Astrocyte (in vitro differentiated cells and primary cell): ENCODE results near the gene THRAP3. TPM values are rescaled to one million over a fixed set of nuclear protein-coding genes. Genes with fewer than 3 reads are reported as not detected.

Experiments
- DNase-seq: peaks from one replicate; pipeline ENCODE4 v3.0.0-alpha.2; 2010; ENCODE audit warnings: low read depth
- FAIRE-seq: peaks from 2 replicates; lab custom pipeline; 2011; peaks lifted over from hg19 to GRCh38; lab: Jason Lieb, UNC
- H2AFZ ChIP-seq: 2 replicates; pipeline ENCODE4 v1.6.0; 2012; ENCODE audit warnings: low read depth, low read length, inconsistent platforms
- H3K27ac ChIP-seq: 2 replicates; pipeline ENCODE4 v1.5.1; 2011; ENCODE audit warnings: low read depth, low read length, inconsistent platforms
- H3K27me3 ChIP-seq: 2 replicates; pipeline ENCODE4 v1.6.0; 2011; ENCODE audit warnings: low read length, inconsistent platforms; ENCODE audit not compliant: insufficient read depth
- H3K36me3 ChIP-seq: 2 replicates; pipeline ENCODE4 v1.5.1; 2011; ENCODE audit warnings: low read length, inconsistent platforms; ENCODE audit not compliant: insufficient read depth
- H3K4me1 ChIP-seq: 2 replicates; pipeline ENCODE4 v1.5.1; 2011; ENCODE audit warnings: low read length, inconsistent platforms; ENCODE audit not compliant: insufficient read depth
- H3K4me2 ChIP-seq: 2 replicates; pipeline ENCODE4 v1.6.0; 2012; ENCODE audit warnings: low read length, inconsistent platforms
- H3K4me3 ChIP-seq: 2 replicates; pipeline ENCODE4 v1.5.1; 2011; ENCODE audit warnings: low read depth, mild to moderate bottlenecking, low read length, inconsistent platforms; ENCODE audit not compliant: insufficient read depth
- H3K79me2 ChIP-seq: 2 replicates; pipeline ENCODE4 v1.6.0; 2012; ENCODE audit warnings: mild to moderate bottlenecking, low read length, inconsistent platforms; ENCODE audit not compliant: insufficient read depth
- H3K9ac ChIP-seq: 2 replicates; pipeline ENCODE4 v1.6.0; 2012; ENCODE audit warnings: mild to moderate bottlenecking, low read length, inconsistent platforms
- H3K9me3 ChIP-seq: 2 replicates; pipeline ENCODE4 v1.5.1; 2012; ENCODE audit warnings: low read depth, mild to moderate bottlenecking, low read length, inconsistent platforms; ENCODE audit not compliant: insufficient read depth
- H4K20me1 ChIP-seq: 2 replicates; pipeline ENCODE4 v1.6.0; 2012; ENCODE audit warnings: low read length, inconsistent platforms; ENCODE audit not compliant: insufficient read depth
- H3K27ac Mint-ChIP-seq: one replicate; pipeline ENCODE4 v1.8.0; 2021; ENCODE audit warnings: mild to moderate bottlenecking, mixed read lengths; ENCODE audit not compliant: unreplicated experiment
- H3K27me3 Mint-ChIP-seq: one replicate; pipeline ENCODE4 v1.8.0; 2021; ENCODE audit warnings: low read depth, mixed read lengths; ENCODE audit not compliant: unreplicated experiment
- H3K36me3 Mint-ChIP-seq: one replicate; pipeline ENCODE4 v1.8.0; 2021; ENCODE audit warnings: low read depth, mixed read lengths; ENCODE audit not compliant: unreplicated experiment
- H3K4me1 Mint-ChIP-seq: one replicate; pipeline ENCODE4 v1.8.0; 2021; ENCODE audit warnings: low read depth, mixed read lengths; ENCODE audit not compliant: unreplicated experiment
- H3K4me3 Mint-ChIP-seq: one replicate; pipeline ENCODE4 v1.8.0; 2021; ENCODE audit warnings: mild to moderate bottlenecking, moderate library complexity, mixed read lengths; ENCODE audit not compliant: unreplicated experiment
- H3K9me3 Mint-ChIP-seq: one replicate; pipeline ENCODE4 v1.8.0; 2021; ENCODE audit warnings: mild to moderate bottlenecking, mixed read lengths; ENCODE audit not compliant: unreplicated experiment
- CTCF ChIP-seq: IDR thresholded peaks from 2 replicates; pipeline ENCODE4 v1.5.1; 2011; ENCODE audit warnings: low read depth, mild to moderate bottlenecking, inconsistent platforms, low read length, moderate library complexity; ENCODE audit not compliant: insufficient read depth
- EZH2 ChIP-seq: IDR thresholded peaks from 2 replicates; pipeline ENCODE4 v1.6.1; 2012; ENCODE audit warnings: mild to moderate bottlenecking, low read length, inconsistent platforms; ENCODE audit not compliant: insufficient read depth
- total RNA-seq: library from RNA; stranded (reverse); gene quantifications from 2 replicates; pipeline ENCODE4 v1.2.1, GENCODE V29; 2021

Gene THRAP3
- total RNA-seq, 1 donor from 2014 or later = 109 TPM

GRCh38 chr1:36320767-36321118 is 96.5 kb downstream of the THRAP3 start:
- H3K9me3 Mint-ChIP-seq = peaks cover 2% of the 10 kb centered on the region
- H2AFZ ChIP-seq = no peak overlapping the region
- H3K36me3 ChIP-seq = no peaks in the 10 kb centered on the region
- peak overlapping the region; percentile 4 for H3K27ac Mint-ChIP-seq
- peaks cover 11% of the 10 kb centered on the region for H3K4me1 Mint-ChIP-seq
- peaks cover 31% of the 10 kb centered on the region for H3K4me1 ChIP-seq
- H3K79me2 ChIP-seq = peaks cover 23% of the 10 kb centered on the region
- peak overlapping the region; percentile 95 for H3K4me2 ChIP-seq
- peaks cover 12% of the 10 kb centered on the region for H3K36me3 Mint-ChIP-seq
- H3K9me3 ChIP-seq = no peaks in the 10 kb centered on the region
- H3K27ac ChIP-seq = peak overlapping the region; percentile 56
- DNase-seq (no peak), FAIRE-seq (no peak)
- peak overlapping the region; percentile 87 for H3K9ac ChIP-seq
- H3K27me3 ChIP-seq = no peaks in the 10 kb centered on the region
- peaks cover 9% of the 10 kb centered on the region for H4K20me1 ChIP-seq
- peak overlapping the region; percentile 1 for H3K4me3 ChIP-seq
- H3K4me3 Mint-ChIP-seq = peak overlapping the region; percentile 17
- H3K27me3 Mint-ChIP-seq = no peaks in the 10 kb centered on the region
- no peak for TF ChIP-seq CTCF
- TF ChIP-seq EZH2 = no peak

- DNase-seq = peak; percentile 52
- H2AFZ ChIP-seq = peak overlapping the region; percentile 41
- H3K9ac ChIP-seq = peak overlapping the region; percentile 87
- H3K4me3 ChIP-seq = peak overlapping the region; percentile 73
- no peak for TF ChIP-seq EZH2
- no peak for TF ChIP-seq CTCF
- Mint-ChIP-seq H3K9me3 (no peaks in the 10 kb centered on the region), H3K27ac (no peak overlapping the region), H3K4me1 (peaks cover 14% of the 10 kb centered on the region), H3K27me3 (no peaks in the 10 kb centered on the region), H3K4me3 (peak overlapping the region; percentile 82), H3K36me3 (peaks cover 10% of the 10 kb centered on the region)
- peak overlapping the region; percentile 95 for H3K4me2 ChIP-seq
- no peaks in the 10 kb centered on the region for H3K36me3 ChIP-seq
- H3K4me1 ChIP-seq = peaks cover 31% of the 10 kb centered on the region
- peaks cover 23% of the 10 kb centered on the region for H3K79me2 ChIP-seq
- FAIRE-seq = no peak
- H3K27me3 ChIP-seq = no peaks in the 10 kb centered on the region
- no peaks in the 10 kb centered on the region for H3K9me3 ChIP-seq
- peak overlapping the region; percentile 81 for H3K27ac ChIP-seq
- H4K20me1 ChIP-seq = peaks cover 9% of the 10 kb centered on the region
Measured at GRCh38 chr1:36321119-36321951, 97.1 kb downstream of the THRAP3 start.
